ENCODE results near the gene PDE4D. TPM values are rescaled to one million over a fixed set of nuclear protein-coding genes. Genes with fewer than 3 reads are reported as not detected.
"Not testable (repeated sequence)": the region's sequence is repeated elsewhere in the genome, so short reads cannot be mapped to it uniquely, and the experiment has no call there.

PDE4D gene
- total RNA-seq, 1 experiment from 2014 or later: 2.4 TPM

GRCh38 chr5:59466271-59466670 is 427.3 kb downstream of the PDE4D start:
- TF ChIP-seq SIN3A (IDR thresholded peaks at IDR 0.05; ENCODE audit: borderline replicate concordance, insufficient read depth, low read depth, low read length): no peak
- no peak for TF ChIP-seq TCF7L2 (IDR thresholded peaks at IDR 0.05; ENCODE audit: low read depth, low read length)
- TF ChIP-seq REST (IDR thresholded peaks at IDR 0.05; ENCODE audit: insufficient read depth in 1 of 2, low read depth in 2 of 2, low read length in 1 of 2): no peak
- TF ChIP-seq POLR2AphosphoS5 (IDR thresholded peaks at IDR 0.05; ENCODE audit: low read depth, low read length): no peak
- TF ChIP-seq, protein P1, sequence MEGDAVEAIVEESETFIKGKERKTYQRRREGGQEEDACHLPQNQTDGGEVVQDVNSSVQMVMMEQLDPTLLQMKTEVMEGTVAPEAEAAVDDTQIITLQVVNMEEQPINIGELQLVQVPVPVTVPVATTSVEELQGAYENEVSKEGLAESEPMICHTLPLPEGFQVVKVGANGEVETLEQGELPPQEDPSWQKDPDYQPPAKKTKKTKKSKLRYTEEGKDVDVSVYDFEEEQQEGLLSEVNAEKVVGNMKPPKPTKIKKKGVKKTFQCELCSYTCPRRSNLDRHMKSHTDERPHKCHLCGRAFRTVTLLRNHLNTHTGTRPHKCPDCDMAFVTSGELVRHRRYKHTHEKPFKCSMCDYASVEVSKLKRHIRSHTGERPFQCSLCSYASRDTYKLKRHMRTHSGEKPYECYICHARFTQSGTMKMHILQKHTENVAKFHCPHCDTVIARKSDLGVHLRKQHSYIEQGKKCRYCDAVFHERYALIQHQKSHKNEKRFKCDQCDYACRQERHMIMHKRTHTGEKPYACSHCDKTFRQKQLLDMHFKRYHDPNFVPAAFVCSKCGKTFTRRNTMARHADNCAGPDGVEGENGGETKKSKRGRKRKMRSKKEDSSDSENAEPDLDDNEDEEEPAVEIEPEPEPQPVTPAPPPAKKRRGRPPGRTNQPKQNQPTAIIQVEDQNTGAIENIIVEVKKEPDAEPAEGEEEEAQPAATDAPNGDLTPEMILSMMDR (IDR thresholded peaks at IDR 0.05): no peak
- Histone ChIP-seq H3K27me3 (ENCODE audit: control insufficient read depth, insufficient read depth, low read length) (no peaks in the 10 kb centered on the region), H3K27ac (ENCODE audit: low read length) (no peak overlapping the region), H3K4me3 (ENCODE audit: low read depth in 2 of 2, low read length in 2 of 2) (no peak overlapping the region), H3K36me3 (ENCODE audit: control insufficient read depth, insufficient read depth, low read length) (no peaks in the 10 kb centered on the region), H3K4me1 (ENCODE audit: control insufficient read depth, insufficient read depth, low read length) (no peaks in the 10 kb centered on the region), H3K9me3 (ENCODE audit: control insufficient read depth, insufficient read depth, low read depth, low read length) (no peaks in the 10 kb centered on the region)
- DNase-seq (ENCODE audit: low read depth, low spot score) (no peak), ATAC-seq (no peak)
- BruUV-seq (replicated peaks): no TSS peak
- ChIA-PET POLR2A (no interaction called here), CTCF (no interaction called here)
- intact Hi-C loops (cut with micrococcal nuclease; ENCODE audit: unreplicated experiment) (no loop called here), in situ Hi-C loops (cut with HindIII; ENCODE audit: low pct_unique_long_range_greater_than_20kb, low sequenced_read_pairs) (no loop called here)

DNA sequence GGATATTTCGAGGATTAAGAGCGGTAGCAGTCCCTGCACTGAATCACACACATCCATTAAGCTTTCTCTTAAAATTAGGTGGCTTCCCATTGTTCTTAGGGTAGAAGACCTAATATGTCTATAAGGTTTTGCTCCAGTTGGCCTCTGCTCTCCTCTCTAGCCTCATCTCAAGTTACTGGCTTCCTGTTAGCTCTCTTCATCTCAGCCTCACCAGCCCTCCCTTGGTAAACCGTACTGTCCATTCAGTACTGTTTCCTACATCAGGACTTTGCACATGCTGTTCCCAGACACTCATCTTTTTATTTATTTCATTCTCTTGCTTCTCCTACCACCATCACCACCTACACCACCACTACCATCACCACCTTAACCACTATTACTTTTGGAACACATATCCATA is 428.6 kb downstream of the PDE4D start:
- TF ChIP-seq SIN3A (IDR thresholded peaks at IDR 0.05; ENCODE audit: borderline replicate concordance, insufficient read depth, low read depth, low read length) (no peak), REST (IDR thresholded peaks at IDR 0.05; ENCODE audit: insufficient read depth in 1 of 2, low read depth in 2 of 2, low read length in 1 of 2) (no peak), TCF7L2 (IDR thresholded peaks at IDR 0.05; ENCODE audit: low read depth, low read length) (no peak), POLR2AphosphoS5 (IDR thresholded peaks at IDR 0.05; ENCODE audit: low read depth, low read length) (no peak)
- TF ChIP-seq, protein P1 (IDR thresholded peaks at IDR 0.05): no peak
- intact Hi-C loops (cut with micrococcal nuclease; ENCODE audit: unreplicated experiment) (no loop called here), in situ Hi-C loops (cut with HindIII; ENCODE audit: low pct_unique_long_range_greater_than_20kb, low sequenced_read_pairs) (no loop called here)
- POLR2A ChIA-PET: no interaction called here
- Histone ChIP-seq H3K4me3 (ENCODE audit: low read depth in 2 of 2, low read length in 2 of 2) (no peak overlapping the region), H3K27me3 (ENCODE audit: control insufficient read depth, insufficient read depth, low read length) (no peaks in the 10 kb centered on the region), H3K36me3 (ENCODE audit: control insufficient read depth, insufficient read depth, low read length) (no peaks in the 10 kb centered on the region), H3K9me3 (ENCODE audit: control insufficient read depth, insufficient read depth, low read depth, low read length) (no peaks in the 10 kb centered on the region), H3K4me1 (ENCODE audit: control insufficient read depth, insufficient read depth, low read length) (no peaks in the 10 kb centered on the region), H3K27ac (ENCODE audit: low read length) (no peak overlapping the region)
- ATAC-seq (no peak), DNase-seq (ENCODE audit: low read depth, low spot score) (no peak)
- CTCF ChIA-PET: no interaction called here
- no TSS peak for BruUV-seq (replicated peaks)

GRCh38 chr5:59463618-59464166 is 429.8 kb downstream of the PDE4D start:
- DNase-seq (ENCODE audit: low read depth, low spot score); in situ Hi-C loops (cut with HindIII; ENCODE audit: low pct_unique_long_range_greater_than_20kb, low sequenced_read_pairs); CTCF ChIA-PET; H3K4me3 ChIP-seq (ENCODE audit: low read depth in 2 of 2, low read length in 2 of 2); BruUV-seq (replicated peaks); H3K27ac ChIP-seq (ENCODE audit: low read length); H3K36me3 ChIP-seq (ENCODE audit: control insufficient read depth, insufficient read depth, low read length); H3K9me3 ChIP-seq (ENCODE audit: control insufficient read depth, insufficient read depth, low read depth, low read length); ATAC-seq; intact Hi-C loops (cut with micrococcal nuclease; ENCODE audit: unreplicated experiment); POLR2A ChIA-PET; H3K27me3 ChIP-seq (ENCODE audit: control insufficient read depth, insufficient read depth, low read length); H3K4me1 ChIP-seq (ENCODE audit: control insufficient read depth, insufficient read depth, low read length): not testable (repeated sequence)
